Measurements from ENCODE around the gene UNKL. TPM values are rescaled to one million over a fixed set of nuclear protein-coding genes. Genes with fewer than 3 reads are reported as not detected.
"Not testable (repeated sequence)": the region's sequence is repeated elsewhere in the genome, so short reads cannot be mapped to it uniquely, and the experiment has no call there.

UNKL gene
- total and polyA plus RNA-seq, 5 donors: 6.3 to 16.4 (median 13.1) TPM

GRCh38 chr16:1333854-1334700, 80.4 kb downstream of the UNKL start:
- intact Hi-C loops (cut with DNase I): loop anchor here in 1 of 4 donors (10.0 kb wide), 1 partner anchor 61 kb away; no protein-coding TSS in a partner anchor
- Histone ChIP-seq H3K27ac (ENCODE audit: low read length) (no peak overlapping the region), H3K9me3 (ENCODE audit: control insufficient read depth, low read length) (no peaks in the 10 kb centered on the region), H3K27me3 (ENCODE audit: control insufficient read depth, insufficient read depth) (no peaks in the 10 kb centered on the region), H3K4me3 (ENCODE audit: low read length) (peak overlapping the region; percentile 49), H3K4me1 (ENCODE audit: control insufficient read depth, insufficient read depth, low read length) (no peaks in the 10 kb centered on the region)
- 2% methylated on average over 78 of the region's 78 CpGs for WGBS
- no peak for DNase-seq
- ATAC-seq: no peak

DNA sequence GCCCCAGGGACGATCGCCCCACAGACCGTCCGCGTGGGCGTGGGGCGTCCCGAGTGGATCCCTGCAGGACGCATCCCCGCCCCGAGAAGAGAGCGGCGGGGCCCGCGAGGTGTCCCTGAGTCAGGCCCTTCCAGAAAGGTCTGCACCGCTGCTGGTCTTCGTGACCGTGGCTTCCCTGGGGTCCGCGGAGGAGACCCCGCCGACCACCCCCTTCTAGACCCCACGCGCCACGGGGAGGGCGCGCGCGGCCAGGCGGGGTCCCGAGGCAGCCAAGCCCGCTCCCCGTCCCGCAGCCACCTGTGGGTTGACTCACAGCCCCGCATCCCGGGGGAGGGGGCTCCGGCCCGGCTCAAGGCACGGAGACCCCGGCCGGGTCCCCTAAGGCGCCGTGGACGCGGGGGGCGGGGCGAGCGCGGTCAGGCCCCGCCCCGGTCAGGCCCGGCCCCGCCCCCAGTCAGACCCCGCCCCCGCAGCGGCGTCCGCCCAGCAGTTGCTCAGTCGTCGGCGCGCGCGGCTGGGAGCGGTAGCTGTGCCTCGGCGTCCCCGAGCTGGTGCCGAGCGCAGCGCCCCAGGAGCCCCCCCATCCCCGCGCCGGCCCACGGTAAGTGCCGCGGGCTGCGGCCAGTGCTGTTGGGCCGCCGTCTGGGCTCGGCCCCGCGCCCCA, 81.2 kb downstream of the UNKL start, which contains the start of gene BAIAP3:
Gene BAIAP3 (plus strand): TSS at position 497 of the 664 bp plus-strand sequence. CDS start 4,905 bp downstream, outside the sequence.
- H3K4me1 ChIP-seq (ENCODE audit: control insufficient read depth, insufficient read depth, low read length): no peaks in the 10 kb centered on the region
- H3K27me3 ChIP-seq (ENCODE audit: control insufficient read depth, insufficient read depth): no peaks in the 10 kb centered on the region
- 4% methylated on average over 83 of the region's 83 CpGs for WGBS
- ATAC-seq (peak; percentile 47 to 74), DNase-seq (peak in 2 of 3 donors; percentile 48 to 79)
- H3K27ac ChIP-seq (ENCODE audit: low read length): no peak within 1 kb of the TSS
- H3K4me3 ChIP-seq (ENCODE audit: low read length): peak within 1 kb of the TSS; percentile 49
- H3K9me3 ChIP-seq (ENCODE audit: control insufficient read depth, low read length): no peaks in the 10 kb centered on the region
- intact Hi-C loops (cut with DNase I): loop anchor here in 1 of 4 donors (10.0 kb wide), 1 partner anchor 62 kb away; no protein-coding TSS in a partner anchor

GRCh38 chr16:1332618-1333148, 81.8 kb downstream of the UNKL start:
- intact Hi-C loops (cut with DNase I): loop anchor here in 1 of 4 donors (10.0 kb wide), 1 partner anchor 62 kb away; no protein-coding TSS in a partner anchor
- Histone ChIP-seq H3K27me3 (ENCODE audit: control insufficient read depth, insufficient read depth) (no peaks in the 10 kb centered on the region), H3K27ac (ENCODE audit: low read length) (no peak overlapping the region), H3K4me3 (ENCODE audit: low read length) (peak overlapping the region; percentile 49), H3K4me1 (ENCODE audit: control insufficient read depth, insufficient read depth, low read length) (no peaks in the 10 kb centered on the region), H3K9me3 (ENCODE audit: control insufficient read depth, low read length) (no peaks in the 10 kb centered on the region)
- no peak for DNase-seq
- peak; percentile 2 to 4 for ATAC-seq
- 5% methylated on average over 26 of the region's 26 CpGs for WGBS

GRCh38 chr16:1331712-1332617, 82.5 kb downstream of the UNKL start:
- ATAC-seq (peak; percentile 4 to 17), DNase-seq (peak; percentile 58 to 79 (median 78))
- H3K27me3 ChIP-seq (ENCODE audit: control insufficient read depth, insufficient read depth): no peaks in the 10 kb centered on the region
- H3K4me3 ChIP-seq (ENCODE audit: low read length): peak overlapping the region; percentile 49
- 3% methylated on average over 34 of the region's 34 CpGs for WGBS
- no peaks in the 10 kb centered on the region for H3K9me3 ChIP-seq (ENCODE audit: control insufficient read depth, low read length)
- no peaks in the 10 kb centered on the region for H3K4me1 ChIP-seq (ENCODE audit: control insufficient read depth, insufficient read depth, low read length)
- intact Hi-C loops (cut with DNase I): loop anchor here in 1 of 4 donors (10.0 kb wide), 1 partner anchor 63 kb away; no protein-coding TSS in a partner anchor
- peak overlapping the region; percentile 2 for H3K27ac ChIP-seq (ENCODE audit: low read length)

DNA sequence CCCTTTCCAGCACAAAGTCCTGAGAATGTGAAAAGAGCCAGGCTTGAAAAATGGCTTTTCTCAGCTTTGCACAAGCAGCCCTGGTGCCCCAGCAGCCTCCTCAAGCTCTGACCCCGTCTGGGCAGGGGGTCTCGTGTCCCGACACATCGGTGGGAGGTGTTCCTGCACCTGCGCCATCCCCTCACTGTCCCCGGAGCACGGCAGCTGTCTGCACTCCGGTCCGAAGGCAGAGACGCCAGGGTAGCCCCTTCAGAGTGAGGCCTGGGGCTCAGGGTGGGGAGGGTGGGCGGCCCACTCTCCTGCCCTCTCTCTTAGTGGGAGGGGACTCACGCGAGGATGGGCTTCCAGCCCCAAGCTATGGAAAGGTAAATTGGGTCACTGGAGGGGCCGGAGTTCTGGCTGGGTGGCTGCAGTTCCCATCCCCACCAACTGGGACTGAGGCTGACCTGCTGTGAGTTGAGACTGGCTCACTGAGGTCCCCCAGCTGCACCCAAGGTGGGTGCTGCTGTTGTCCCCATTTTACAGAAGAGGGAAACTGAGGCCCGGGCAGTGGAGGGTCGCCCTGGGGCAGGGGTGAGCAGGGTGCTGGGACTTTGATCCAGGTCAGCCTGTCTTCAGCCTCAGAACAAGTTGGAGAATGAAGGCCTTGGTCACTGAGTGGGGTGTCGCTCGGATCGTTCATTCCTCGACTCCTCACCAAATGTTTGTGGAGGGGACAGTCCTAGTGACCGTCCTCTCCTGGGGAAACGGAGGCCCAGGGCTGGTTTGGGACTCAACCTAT, 83.4 kb downstream of the UNKL start:
- Histone ChIP-seq H3K27ac (ENCODE audit: low read length) (no peak overlapping the region), H3K27me3 (ENCODE audit: control insufficient read depth, insufficient read depth) (no peaks in the 10 kb centered on the region), H3K9me3 (ENCODE audit: control insufficient read depth, low read length) (no peaks in the 10 kb centered on the region), H3K4me1 (ENCODE audit: control insufficient read depth, insufficient read depth, low read length) (no peaks in the 10 kb centered on the region), H3K4me3 (ENCODE audit: low read length) (peak overlapping the region; percentile 49)
- intact Hi-C loops (cut with DNase I): loop anchor here in 1 of 4 donors (10.0 kb wide), 1 partner anchor 64 kb away; no protein-coding TSS in a partner anchor
- DNase-seq: no peak
- no peak for ATAC-seq
- 49% methylated on average over 22 of the region's 22 CpGs for whole genome bisulfite sequencing

- WGBS: 67% methylated on average over 17 of the region's 17 CpGs
- intact Hi-C loops (cut with DNase I): loop anchor here in 1 of 4 donors (10.0 kb wide), 1 partner anchor 64 kb away; no protein-coding TSS in a partner anchor
- no peak for ATAC-seq
- no peak overlapping the region for H3K27ac ChIP-seq (ENCODE audit: low read length)
- H3K27me3 ChIP-seq (ENCODE audit: control insufficient read depth, insufficient read depth): no peaks in the 10 kb centered on the region
- no peak overlapping the region for H3K4me3 ChIP-seq (ENCODE audit: low read length)
- H3K9me3 ChIP-seq (ENCODE audit: control insufficient read depth, low read length): no peaks in the 10 kb centered on the region
- DNase-seq: no peak
- no peaks in the 10 kb centered on the region for H3K4me1 ChIP-seq (ENCODE audit: control insufficient read depth, insufficient read depth, low read length)
Measured at GRCh38 chr16:1330260-1330914, 84.1 kb downstream of the UNKL start.

- H3K9me3 ChIP-seq (ENCODE audit: control insufficient read depth, low read length); H3K4me1 ChIP-seq (ENCODE audit: control insufficient read depth, insufficient read depth, low read length); H3K4me3 ChIP-seq (ENCODE audit: low read length); ATAC-seq; intact Hi-C loops (cut with DNase I); DNase-seq; H3K27me3 ChIP-seq (ENCODE audit: control insufficient read depth, insufficient read depth); H3K27ac ChIP-seq (ENCODE audit: low read length): not testable (repeated sequence)
- 93% methylated on average over 10 of the region's 10 CpGs for WGBS
Measured at GRCh38 chr16:1328961-1329360, 85.5 kb downstream of the UNKL start.

GRCh38 chr16:1328136-1328535, 86.4 kb downstream of the UNKL start:
- ATAC-seq: not testable (repeated sequence)

DNA sequence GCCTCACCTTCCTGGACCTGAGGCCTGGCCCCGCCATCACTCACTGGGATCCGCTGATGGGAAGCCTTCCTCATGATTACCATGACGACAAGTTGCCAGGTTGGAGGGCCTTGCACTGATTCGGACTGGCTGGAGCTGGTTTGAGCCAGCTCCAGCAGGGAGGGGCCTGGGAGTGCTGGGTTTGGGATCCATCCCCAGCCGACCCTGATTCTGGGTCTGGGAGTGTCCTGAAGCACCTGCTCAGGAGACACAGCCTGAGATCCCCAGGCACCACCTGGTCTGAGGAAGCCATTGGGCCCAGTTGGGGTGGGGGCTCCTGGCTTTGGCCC, 86.9 kb downstream of the UNKL start:
- DNase-seq: no peak
- 72% methylated on average over 5 of the region's 5 CpGs for WGBS
- Histone ChIP-seq H3K9me3 (ENCODE audit: control insufficient read depth, low read length) (no peaks in the 10 kb centered on the region), H3K4me1 (ENCODE audit: control insufficient read depth, insufficient read depth, low read length) (no peaks in the 10 kb centered on the region), H3K27me3 (ENCODE audit: control insufficient read depth, insufficient read depth) (no peaks in the 10 kb centered on the region), H3K27ac (ENCODE audit: low read length) (no peak overlapping the region), H3K4me3 (ENCODE audit: low read length) (no peak overlapping the region)
- ATAC-seq: no peak
- intact Hi-C loops (cut with DNase I): no loop called here

More at GRCh38 chr16:1328136-1328535, 86.4 kb downstream of the UNKL start:
- H3K9me3 ChIP-seq (ENCODE audit: control insufficient read depth, low read length); H3K27me3 ChIP-seq (ENCODE audit: control insufficient read depth, insufficient read depth); intact Hi-C loops (cut with DNase I); DNase-seq; H3K4me3 ChIP-seq (ENCODE audit: low read length); H3K4me1 ChIP-seq (ENCODE audit: control insufficient read depth, insufficient read depth, low read length); H3K27ac ChIP-seq (ENCODE audit: low read length): not testable (repeated sequence)
- 89% methylated on average over 20 of the region's 20 CpGs for WGBS
